Measurements from ENCODE around the gene TNFRSF9.

TNFRSF9 gene

GRCh38 chr1:7915826-7916500 is 24.7 kb downstream of the TNFRSF9 start:
- DNase-seq = no peak

- DNase-seq = no peak
These were observed 27.7 kb downstream of the TNFRSF9 start for GRCh38 chr1:7912743-7913557.

GRCh38 chr1:7912145-7912544 is 28.5 kb downstream of the TNFRSF9 start:
- DNase-seq = no peak

- no peak for DNase-seq
These were observed 35.4 kb downstream of the TNFRSF9 start for GRCh38 chr1:7905262-7905661.

GRCh38 chr1:7902478-7903085 is 38.1 kb downstream of the TNFRSF9 start:
- DNase-seq = peak; percentile 82

GRCh38 chr1:7899741-7900140 is 40.9 kb downstream of the TNFRSF9 start:
- DNase-seq = peak; percentile 57

GRCh38 chr1:7898962-7899361 is 41.7 kb downstream of the TNFRSF9 start:
- no peak for DNase-seq

GRCh38 chr1:7896994-7897393 is 43.6 kb downstream of the TNFRSF9 start:
- no peak for DNase-seq

- peak; percentile 75 for DNase-seq
These were observed 47.0 kb downstream of the TNFRSF9 start for GRCh38 chr1:7893529-7894180.

GRCh38 chr1:7891804-7892203 is 48.8 kb downstream of the TNFRSF9 start:
- no peak for DNase-seq

- no peak for DNase-seq
These were observed 49.8 kb downstream of the TNFRSF9 start for GRCh38 chr1:7890853-7891252.

GRCh38 chr1:7888248-7889081 is 52.2 kb downstream of the TNFRSF9 start:
- DNase-seq = no peak

GRCh38 chr1:7886405-7886745 is 54.3 kb downstream of the TNFRSF9 start:
- no peak for DNase-seq

GRCh38 chr1:7885513-7886404 is 54.9 kb downstream of the TNFRSF9 start:
- DNase-seq = peak; percentile 11

- DNase-seq = no peak
These were observed 55.9 kb downstream of the TNFRSF9 start for GRCh38 chr1:7884757-7885156.

GRCh38 chr1:7879228-7879627 is 61.4 kb downstream of the TNFRSF9 start:
- DNase-seq = no peak

- no peak for DNase-seq
These were observed 62.6 kb downstream of the TNFRSF9 start for GRCh38 chr1:7878027-7878426.

GRCh38 chr1:7873801-7874795 is 66.5 kb downstream of the TNFRSF9 start:
- DNase-seq = no peak

GRCh38 chr1:7871136-7871535 is 69.5 kb downstream of the TNFRSF9 start:
- no peak for DNase-seq

All from EL (cell line).